ENCODE data around the gene CDH13.

- no peak for TF ChIP-seq CTCF (IDR thresholded peaks at IDR 0.05)
- TF ChIP-seq POLR2A (IDR thresholded peaks at IDR 0.05) = no peak
These were observed 1065.5 kb downstream of the CDH13 start for GRCh38 chr16:83692224-83692623.

Measured in body of pancreas (tissue), 4 donors.